ENCODE measurements around the gene NETO1. TPM values are rescaled to one million over a fixed set of nuclear protein-coding genes. Genes with fewer than 3 reads are reported as not detected.

NETO1 gene
- polyA plus RNA-seq, 2 of the 4 experiments (the other 2 are of a cell fraction) = 0.04 TPM; not detected in 1

DNA sequence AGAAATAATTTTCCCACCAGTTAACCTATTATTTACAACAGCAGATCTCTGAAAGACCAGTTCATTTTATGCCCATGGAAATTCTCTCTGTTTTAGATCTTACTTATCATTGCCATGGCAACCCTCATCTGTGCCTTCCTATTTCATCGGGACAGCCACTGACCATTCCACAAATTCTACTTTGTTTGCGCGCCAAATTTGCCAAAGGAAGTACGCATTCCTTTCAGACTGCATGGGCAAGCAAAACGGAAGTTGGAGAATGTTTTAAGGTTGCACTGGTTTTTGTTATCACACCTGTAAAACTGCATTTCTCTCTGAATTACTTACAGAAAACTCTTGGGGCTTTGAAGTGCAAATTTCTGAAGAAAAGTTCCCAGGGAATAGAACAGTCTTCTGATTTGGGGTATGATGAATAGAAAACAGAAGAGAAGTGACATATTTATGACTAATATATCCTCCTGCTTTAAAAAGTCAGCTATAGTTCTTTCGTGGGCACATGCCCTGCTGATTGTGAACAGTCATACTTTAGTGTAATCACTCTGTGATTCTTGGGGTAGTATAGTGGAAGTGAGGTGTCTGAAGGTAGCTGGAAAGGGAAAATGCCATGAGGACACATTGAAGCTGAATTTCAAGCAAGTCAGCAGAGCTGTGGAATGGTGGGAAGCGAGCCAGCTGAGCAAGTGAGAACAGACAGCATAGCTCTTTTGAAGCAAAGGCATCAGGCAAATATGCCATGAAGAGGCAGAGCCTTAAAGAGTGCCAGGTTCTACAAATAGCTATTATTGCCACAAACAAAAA, 20.9 kb downstream of the NETO1 start:
- TF ChIP-seq ZNF302 (CRISPR knock-in tag; IDR thresholded peaks at IDR 0.05) (no peak), ZSCAN20 (CRISPR knock-in tag; IDR thresholded peaks at IDR 0.05) (no peak), RFX5 (IDR thresholded peaks at IDR 0.05) (no peak), CEBPB (IDR thresholded peaks at IDR 0.05) (no peak), ZFP36 (IDR thresholded peaks at IDR 0.05; ENCODE audit: borderline replicate concordance, partially characterized antibody) (no peak)
- TF ChIP-seq, protein P1, sequence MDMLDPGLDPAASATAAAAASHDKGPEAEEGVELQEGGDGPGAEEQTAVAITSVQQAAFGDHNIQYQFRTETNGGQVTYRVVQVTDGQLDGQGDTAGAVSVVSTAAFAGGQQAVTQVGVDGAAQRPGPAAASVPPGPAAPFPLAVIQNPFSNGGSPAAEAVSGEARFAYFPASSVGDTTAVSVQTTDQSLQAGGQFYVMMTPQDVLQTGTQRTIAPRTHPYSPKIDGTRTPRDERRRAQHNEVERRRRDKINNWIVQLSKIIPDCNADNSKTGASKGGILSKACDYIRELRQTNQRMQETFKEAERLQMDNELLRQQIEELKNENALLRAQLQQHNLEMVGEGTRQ (IDR thresholded peaks at IDR 0.05) = no peak
- Histone ChIP-seq H3K9me3 (no peaks in the 10 kb centered on the region), H3K4me2 (no peak overlapping the region), H3K4me1 (no peaks in the 10 kb centered on the region), H3K27ac (no peak overlapping the region), H3K4me3 (no peak overlapping the region)
- ChIA-PET CTCF (no interaction called here), POLR2A (no interaction called here)
- 29% methylated on average over 7 of the region's 7 CpGs for WGBS (ENCODE audit: missing lambda C conversion rate)
- no peak for FAIRE-seq
- ATAC-seq = no peak
- no peak for DNase-seq (ENCODE audit: low read depth in 1 of 2, low spot score in 1 of 2)

DNA sequence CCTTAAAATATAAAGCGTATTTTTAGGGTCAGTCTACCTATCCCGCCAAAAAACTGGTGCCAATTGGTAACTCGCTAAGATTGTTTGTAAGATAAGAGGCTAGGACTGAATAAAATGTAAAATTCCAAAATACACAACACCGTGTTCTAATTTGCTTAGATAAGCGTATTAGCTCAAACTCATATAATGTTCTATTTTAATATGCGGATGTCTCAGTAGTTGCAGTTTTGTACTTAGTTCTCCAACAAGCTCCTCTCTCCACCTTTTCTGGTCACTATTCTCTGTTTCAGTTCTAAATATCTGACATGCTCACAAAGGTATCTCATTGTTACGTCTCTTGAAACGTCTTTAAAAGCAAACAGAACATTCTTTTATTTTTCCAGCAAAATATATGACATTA, 24.0 kb downstream of the NETO1 start:
- 28% methylated on average over 8 of the region's 8 CpGs for WGBS (ENCODE audit: missing lambda C conversion rate)
- H3K4me3 ChIP-seq = no peak overlapping the region
- no peak overlapping the region for H3K4me2 ChIP-seq
- POLR2A ChIA-PET = no interaction called here
- no peaks in the 10 kb centered on the region for H3K9me3 ChIP-seq
- ATAC-seq (no peak), FAIRE-seq (no peak), DNase-seq (ENCODE audit: low read depth in 1 of 2, low spot score in 1 of 2) (no peak)
- no peaks in the 10 kb centered on the region for H3K4me1 ChIP-seq
- CTCF ChIA-PET = no interaction called here
- no peak overlapping the region for H3K27ac ChIP-seq
- TF ChIP-seq, protein P2, sequence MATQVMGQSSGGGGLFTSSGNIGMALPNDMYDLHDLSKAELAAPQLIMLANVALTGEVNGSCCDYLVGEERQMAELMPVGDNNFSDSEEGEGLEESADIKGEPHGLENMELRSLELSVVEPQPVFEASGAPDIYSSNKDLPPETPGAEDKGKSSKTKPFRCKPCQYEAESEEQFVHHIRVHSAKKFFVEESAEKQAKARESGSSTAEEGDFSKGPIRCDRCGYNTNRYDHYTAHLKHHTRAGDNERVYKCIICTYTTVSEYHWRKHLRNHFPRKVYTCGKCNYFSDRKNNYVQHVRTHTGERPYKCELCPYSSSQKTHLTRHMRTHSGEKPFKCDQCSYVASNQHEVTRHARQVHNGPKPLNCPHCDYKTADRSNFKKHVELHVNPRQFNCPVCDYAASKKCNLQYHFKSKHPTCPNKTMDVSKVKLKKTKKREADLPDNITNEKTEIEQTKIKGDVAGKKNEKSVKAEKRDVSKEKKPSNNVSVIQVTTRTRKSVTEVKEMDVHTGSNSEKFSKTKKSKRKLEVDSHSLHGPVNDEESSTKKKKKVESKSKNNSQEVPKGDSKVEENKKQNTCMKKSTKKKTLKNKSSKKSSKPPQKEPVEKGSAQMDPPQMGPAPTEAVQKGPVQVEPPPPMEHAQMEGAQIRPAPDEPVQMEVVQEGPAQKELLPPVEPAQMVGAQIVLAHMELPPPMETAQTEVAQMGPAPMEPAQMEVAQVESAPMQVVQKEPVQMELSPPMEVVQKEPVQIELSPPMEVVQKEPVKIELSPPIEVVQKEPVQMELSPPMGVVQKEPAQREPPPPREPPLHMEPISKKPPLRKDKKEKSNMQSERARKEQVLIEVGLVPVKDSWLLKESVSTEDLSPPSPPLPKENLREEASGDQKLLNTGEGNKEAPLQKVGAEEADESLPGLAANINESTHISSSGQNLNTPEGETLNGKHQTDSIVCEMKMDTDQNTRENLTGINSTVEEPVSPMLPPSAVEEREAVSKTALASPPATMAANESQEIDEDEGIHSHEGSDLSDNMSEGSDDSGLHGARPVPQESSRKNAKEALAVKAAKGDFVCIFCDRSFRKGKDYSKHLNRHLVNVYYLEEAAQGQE (IDR thresholded peaks at IDR 0.05) = no peak
- TF ChIP-seq HDAC2 (IDR thresholded peaks at IDR 0.05) (no peak), FOSB (CRISPR knock-in tag; IDR thresholded peaks at IDR 0.05) (no peak), PHF8 (IDR thresholded peaks at IDR 0.05; ENCODE audit: borderline replicate concordance, low read depth) (no peak), TFCP2L1 (CRISPR knock-in tag; IDR thresholded peaks at IDR 0.05) (no peak), MAFK (IDR thresholded peaks at IDR 0.05; ENCODE audit: partially characterized antibody) (no peak), NPAS2 (CRISPR knock-in tag; IDR thresholded peaks at IDR 0.05; ENCODE audit: borderline replicate concordance) (no peak), NFE2L2 (conservative IDR thresholded peaks at IDR 0.05; ENCODE audit: low read length) (no peak)
- TF ChIP-seq, protein P3, sequence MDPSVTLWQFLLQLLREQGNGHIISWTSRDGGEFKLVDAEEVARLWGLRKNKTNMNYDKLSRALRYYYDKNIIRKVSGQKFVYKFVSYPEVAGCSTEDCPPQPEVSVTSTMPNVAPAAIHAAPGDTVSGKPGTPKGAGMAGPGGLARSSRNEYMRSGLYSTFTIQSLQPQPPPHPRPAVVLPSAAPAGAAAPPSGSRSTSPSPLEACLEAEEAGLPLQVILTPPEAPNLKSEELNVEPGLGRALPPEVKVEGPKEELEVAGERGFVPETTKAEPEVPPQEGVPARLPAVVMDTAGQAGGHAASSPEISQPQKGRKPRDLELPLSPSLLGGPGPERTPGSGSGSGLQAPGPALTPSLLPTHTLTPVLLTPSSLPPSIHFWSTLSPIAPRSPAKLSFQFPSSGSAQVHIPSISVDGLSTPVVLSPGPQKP (IDR thresholded peaks at IDR 0.05; ENCODE audit: low read depth, low read length) = no peak
- TF ChIP-seq, protein P4, sequence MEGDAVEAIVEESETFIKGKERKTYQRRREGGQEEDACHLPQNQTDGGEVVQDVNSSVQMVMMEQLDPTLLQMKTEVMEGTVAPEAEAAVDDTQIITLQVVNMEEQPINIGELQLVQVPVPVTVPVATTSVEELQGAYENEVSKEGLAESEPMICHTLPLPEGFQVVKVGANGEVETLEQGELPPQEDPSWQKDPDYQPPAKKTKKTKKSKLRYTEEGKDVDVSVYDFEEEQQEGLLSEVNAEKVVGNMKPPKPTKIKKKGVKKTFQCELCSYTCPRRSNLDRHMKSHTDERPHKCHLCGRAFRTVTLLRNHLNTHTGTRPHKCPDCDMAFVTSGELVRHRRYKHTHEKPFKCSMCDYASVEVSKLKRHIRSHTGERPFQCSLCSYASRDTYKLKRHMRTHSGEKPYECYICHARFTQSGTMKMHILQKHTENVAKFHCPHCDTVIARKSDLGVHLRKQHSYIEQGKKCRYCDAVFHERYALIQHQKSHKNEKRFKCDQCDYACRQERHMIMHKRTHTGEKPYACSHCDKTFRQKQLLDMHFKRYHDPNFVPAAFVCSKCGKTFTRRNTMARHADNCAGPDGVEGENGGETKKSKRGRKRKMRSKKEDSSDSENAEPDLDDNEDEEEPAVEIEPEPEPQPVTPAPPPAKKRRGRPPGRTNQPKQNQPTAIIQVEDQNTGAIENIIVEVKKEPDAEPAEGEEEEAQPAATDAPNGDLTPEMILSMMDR (IDR thresholded peaks at IDR 0.05) = no peak
